Smooth muscle cell of the umbilical artery (primary cell): ENCODE data around the gene COQ7. TPM values are rescaled to one million over a fixed set of nuclear protein-coding genes. Genes with fewer than 3 reads are reported as not detected.

Experiments
- total RNA-seq: library from RNA; depleted of rRNA; stranded (reverse); fragments of >200 nt; gene quantifications from 2 replicates; pipeline ENCODE4 v1.2.3, GENCODE V29; 2014

Gene COQ7
- total RNA-seq, result 14.3 and 14.8 TPM in 2 replicates

GRCh38 chr16:19067349-19068236 lies at the start of gene COQ7:
Gene COQ7, plus strand, starts transcription at chr16:19067614. Its CDS starts 51 bp downstream, at chr16:19067665.

GRCh38 chr16:19113577-19114358 lies 46.4 kb downstream of the COQ7 start, which contains the start of gene ITPRIPL2:
Gene ITPRIPL2, plus strand, starts transcription at chr16:19113964. Its CDS starts 498 bp downstream, at chr16:19114462.

Other genes with a start within 250 kb of the COQ7 start
- 57.6 and 95.1 TPM in 2 replicates for gene SMG1, start 141.2 kb upstream of the COQ7 start, total RNA-seq
- 0.59 and 0.69 TPM in 2 replicates for gene TMC7, start 83.7 kb upstream of the COQ7 start, total RNA-seq
- 38.3 and 56.3 TPM in 2 replicates for gene ITPRIPL2, start 46.4 kb downstream of the COQ7 start, total RNA-seq
- gene SYT17, start 100.6 kb downstream of the COQ7 start, total RNA-seq, result 0.05 TPM in 1 of 2 replicates, not detected in the other
- not detected in 2 replicates for gene CLEC19A, start 218.1 kb downstream of the COQ7 start, total RNA-seq